MM.1S (cell line): ENCODE data around the gene SFN.

ENCODE experiments used
- DNase-seq: peaks from one replicate; pipeline ENCODE4 v3.0.0-alpha.2; 2015
- H2AFZ ChIP-seq: fragments of 300-600 bp; sonication (generic); 2 replicates; pipeline ENCODE4 v1.6.0; 2016; ENCODE audit warnings: antibody characterized with exemption, low read length
- H3F3A ChIP-seq: fragments of 300-600 bp; sonication (generic); 2 replicates; pipeline ENCODE4 v1.6.1; 2016; ENCODE audit warnings: mild to moderate bottlenecking, antibody characterized with exemption, low read length, moderate library complexity, mixed read lengths; ENCODE audit not compliant: insufficient read depth
- H3K27ac ChIP-seq: fragments of 300-600 bp; sonication (generic); 2 replicates; pipeline ENCODE4 v1.5.1; 2016; ENCODE audit warnings: mild to moderate bottlenecking, low read length
- H3K27me3 ChIP-seq: fragments of 300-600 bp; sonication (generic); replicated peaks from 2 replicates; pipeline ENCODE4 v1.6.0; 2016; ENCODE audit warnings: low read length; ENCODE audit not compliant: insufficient read depth
- H3K36me3 ChIP-seq: fragments of 300-600 bp; sonication (generic); replicated peaks from 2 replicates; pipeline ENCODE4 v1.6.1; 2016; ENCODE audit warnings: mild to moderate bottlenecking, low read length, mixed read lengths; ENCODE audit not compliant: insufficient read depth
- H3K4me1 ChIP-seq: fragments of 300-600 bp; sonication (generic); 2 replicates; pipeline ENCODE4 v1.6.1; 2016; ENCODE audit warnings: low read length, mixed read lengths
- H3K4me2 ChIP-seq: fragments of 300-600 bp; sonication (generic); 2 replicates; pipeline ENCODE4 v1.6.0; 2016; ENCODE audit warnings: low read depth, low read length
- H3K4me3 ChIP-seq: fragments of 300-600 bp; sonication (generic); 2 replicates; pipeline ENCODE4 v1.5.1; 2016; ENCODE audit warnings: low read length, mixed read lengths
- H3K79me2 ChIP-seq: fragments of 300-600 bp; sonication (generic); 2 replicates; pipeline ENCODE4 v1.6.1; 2016; ENCODE audit warnings: mixed run types, low read length, mixed read lengths
- H3K9ac ChIP-seq: fragments of 300-600 bp; sonication (generic); 2 replicates; pipeline ENCODE4 v1.6.1; 2016; ENCODE audit warnings: low read length, mixed read lengths
- H3K9me2 ChIP-seq: fragments of 300-600 bp; sonication (generic); replicated peaks from 2 replicates; pipeline ENCODE4 v1.6.1; 2016; ENCODE audit warnings: mild to moderate bottlenecking, low read length, mixed read lengths; ENCODE audit not compliant: insufficient read depth
- H3K9me3 ChIP-seq: fragments of 300-600 bp; sonication (generic); replicated peaks from 2 replicates; pipeline ENCODE4 v1.6.1; 2016; ENCODE audit warnings: mild to moderate bottlenecking, low read length, mixed read lengths; ENCODE audit not compliant: insufficient read depth
- H4K20me1 ChIP-seq: fragments of 300-600 bp; sonication (generic); 2 replicates; pipeline ENCODE4 v1.6.1; 2016; ENCODE audit warnings: mild to moderate bottlenecking, low read length, moderate library complexity, mixed read lengths; ENCODE audit not compliant: insufficient read depth
- EZH2 ChIP-seq: fragments of 300-600 bp; sonication (generic); optimal IDR thresholded peaks from 2 replicates; pipeline ENCODE3; 2017; ENCODE audit warnings: low read depth, mild to moderate bottlenecking, antibody characterized with exemption, low read length, mixed read lengths
- EZH2phosphoT487 ChIP-seq: fragments of 300-600 bp; sonication (generic); IDR thresholded peaks from 2 replicates; pipeline ENCODE4 v1.6.1; 2018; ENCODE audit warnings: antibody characterized with exemption, low read length
- TF ChIP-seq, protein P1 (sequence below): fragments of 300-600 bp; sonication (generic); IDR thresholded peaks from 2 replicates; pipeline ENCODE4 v1.5.1; 2016; ENCODE audit warnings: antibody characterized with exemption, low read length, mixed read lengths

Gene SFN

GRCh38 chr1:26862781-26863684 lies at the start of gene SFN:
TSS of gene SFN (plus strand) at chr1:26863149. CDS start at chr1:26863213, 64 bp downstream.
- H3K27me3 ChIP-seq = no peaks in the 10 kb centered on the region
- H3F3A ChIP-seq = peaks cover 39% of the 10 kb centered on the region
- peak within 1 kb of the TSS; percentile 88 for H3K4me3 ChIP-seq
- H3K4me1 ChIP-seq = peaks cover 19% of the 10 kb centered on the region
- H4K20me1 ChIP-seq = no peaks in the 10 kb centered on the region
- no peaks in the 10 kb centered on the region for H3K36me3 ChIP-seq
- H2AFZ ChIP-seq = peak within 1 kb of the TSS; percentile 69
- H3K9ac ChIP-seq = peak within 1 kb of the TSS; percentile 88; the same call in 1 of the 2 replicates
- H3K9me2 ChIP-seq = no peaks in the 10 kb centered on the region
- DNase-seq = peak; percentile 77
- peak within 1 kb of the TSS; percentile 96; the same call in 1 of the 2 replicates for H3K27ac ChIP-seq
- TF ChIP-seq EZH2phosphoT487 (no peak), EZH2 (no peak)
- TF ChIP-seq, protein P1, sequence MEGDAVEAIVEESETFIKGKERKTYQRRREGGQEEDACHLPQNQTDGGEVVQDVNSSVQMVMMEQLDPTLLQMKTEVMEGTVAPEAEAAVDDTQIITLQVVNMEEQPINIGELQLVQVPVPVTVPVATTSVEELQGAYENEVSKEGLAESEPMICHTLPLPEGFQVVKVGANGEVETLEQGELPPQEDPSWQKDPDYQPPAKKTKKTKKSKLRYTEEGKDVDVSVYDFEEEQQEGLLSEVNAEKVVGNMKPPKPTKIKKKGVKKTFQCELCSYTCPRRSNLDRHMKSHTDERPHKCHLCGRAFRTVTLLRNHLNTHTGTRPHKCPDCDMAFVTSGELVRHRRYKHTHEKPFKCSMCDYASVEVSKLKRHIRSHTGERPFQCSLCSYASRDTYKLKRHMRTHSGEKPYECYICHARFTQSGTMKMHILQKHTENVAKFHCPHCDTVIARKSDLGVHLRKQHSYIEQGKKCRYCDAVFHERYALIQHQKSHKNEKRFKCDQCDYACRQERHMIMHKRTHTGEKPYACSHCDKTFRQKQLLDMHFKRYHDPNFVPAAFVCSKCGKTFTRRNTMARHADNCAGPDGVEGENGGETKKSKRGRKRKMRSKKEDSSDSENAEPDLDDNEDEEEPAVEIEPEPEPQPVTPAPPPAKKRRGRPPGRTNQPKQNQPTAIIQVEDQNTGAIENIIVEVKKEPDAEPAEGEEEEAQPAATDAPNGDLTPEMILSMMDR = peak; percentile 79
- H3K4me2 ChIP-seq = peak within 1 kb of the TSS; percentile 96
- H3K9me3 ChIP-seq = no peaks in the 10 kb centered on the region
- H3K79me2 ChIP-seq = no peaks in the 10 kb centered on the region

DNA sequence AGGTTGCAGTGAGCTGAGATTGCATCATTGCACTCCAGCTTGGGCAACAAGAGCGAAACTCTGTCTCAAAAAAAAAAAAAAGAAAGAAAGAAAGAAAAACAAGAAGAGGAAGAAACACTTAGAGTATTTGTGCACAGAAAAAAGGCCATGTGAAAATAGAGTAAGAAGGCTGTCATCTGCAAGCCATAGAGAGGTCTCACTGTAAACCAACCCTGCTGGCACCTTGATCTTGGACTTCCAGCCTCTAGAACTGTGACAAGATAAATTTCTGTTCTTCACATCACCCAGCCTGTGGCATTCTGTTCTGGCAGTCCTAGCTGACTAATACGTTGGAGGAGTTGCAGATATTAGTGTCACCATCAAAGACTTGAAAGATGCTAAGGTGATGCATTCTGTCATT lies 48.6 kb upstream of the SFN start:
- Histone ChIP-seq H3K9me3 (no peaks in the 10 kb centered on the region), H3K9ac (no peak overlapping the region), H4K20me1 (no peaks in the 10 kb centered on the region), H3K27me3 (no peaks in the 10 kb centered on the region), H3K36me3 (no peaks in the 10 kb centered on the region), H3K27ac (no peak overlapping the region), H2AFZ (no peak overlapping the region), H3K9me2 (no peaks in the 10 kb centered on the region), H3K4me3 (no peak overlapping the region), H3K4me2 (no peak overlapping the region), H3K4me1 (no peaks in the 10 kb centered on the region), H3F3A (no peaks in the 10 kb centered on the region), H3K79me2 (no peaks in the 10 kb centered on the region)
- TF ChIP-seq EZH2 = no peak
- TF ChIP-seq EZH2phosphoT487 = no peak
- TF ChIP-seq, protein P1 = no peak
- no peak for DNase-seq

GRCh38 chr1:26814893-26815292 lies 48.1 kb upstream of the SFN start:
- Histone ChIP-seq H3K9me3 (no peaks in the 10 kb centered on the region), H3F3A (no peaks in the 10 kb centered on the region), H2AFZ (no peak overlapping the region), H3K4me2 (no peak overlapping the region), H3K79me2 (no peaks in the 10 kb centered on the region), H3K27ac (no peak overlapping the region), H4K20me1 (no peaks in the 10 kb centered on the region), H3K36me3 (no peaks in the 10 kb centered on the region), H3K27me3 (no peaks in the 10 kb centered on the region), H3K9me2 (no peaks in the 10 kb centered on the region), H3K9ac (no peak overlapping the region), H3K4me3 (no peak overlapping the region), H3K4me1 (no peaks in the 10 kb centered on the region)
- TF ChIP-seq, protein P1 = no peak
- DNase-seq = no peak
